ENCODE data around the gene PHC2. TPM values are rescaled to one million over a fixed set of nuclear protein-coding genes. Genes with fewer than 3 reads are reported as not detected.

PHC2 gene, protein sequence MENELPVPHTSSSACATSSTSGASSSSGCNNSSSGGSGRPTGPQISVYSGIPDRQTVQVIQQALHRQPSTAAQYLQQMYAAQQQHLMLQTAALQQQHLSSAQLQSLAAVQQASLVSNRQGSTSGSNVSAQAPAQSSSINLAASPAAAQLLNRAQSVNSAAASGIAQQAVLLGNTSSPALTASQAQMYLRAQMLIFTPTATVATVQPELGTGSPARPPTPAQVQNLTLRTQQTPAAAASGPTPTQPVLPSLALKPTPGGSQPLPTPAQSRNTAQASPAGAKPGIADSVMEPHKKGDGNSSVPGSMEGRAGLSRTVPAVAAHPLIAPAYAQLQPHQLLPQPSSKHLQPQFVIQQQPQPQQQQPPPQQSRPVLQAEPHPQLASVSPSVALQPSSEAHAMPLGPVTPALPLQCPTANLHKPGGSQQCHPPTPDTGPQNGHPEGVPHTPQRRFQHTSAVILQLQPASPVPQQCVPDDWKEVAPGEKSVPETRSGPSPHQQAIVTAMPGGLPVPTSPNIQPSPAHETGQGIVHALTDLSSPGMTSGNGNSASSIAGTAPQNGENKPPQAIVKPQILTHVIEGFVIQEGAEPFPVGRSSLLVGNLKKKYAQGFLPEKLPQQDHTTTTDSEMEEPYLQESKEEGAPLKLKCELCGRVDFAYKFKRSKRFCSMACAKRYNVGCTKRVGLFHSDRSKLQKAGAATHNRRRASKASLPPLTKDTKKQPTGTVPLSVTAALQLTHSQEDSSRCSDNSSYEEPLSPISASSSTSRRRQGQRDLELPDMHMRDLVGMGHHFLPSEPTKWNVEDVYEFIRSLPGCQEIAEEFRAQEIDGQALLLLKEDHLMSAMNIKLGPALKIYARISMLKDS
- 65.6 and 137 TPM in 2 replicates for total RNA-seq

GRCh38 chr1:33430692-33431593 is at the start of gene PHC2:
TSS of gene PHC2 (minus strand) at chr1:33431095. CDS start at chr1:33375539, 55,556 bp downstream.

GRCh38 chr1:33472269-33472980 is 41.5 kb upstream of the PHC2 start, which contains the start of gene ZSCAN20:
TSS of gene ZSCAN20 (plus strand) at chr1:33472645. CDS start at chr1:33479289, 6,644 bp downstream.

GRCh38 chr1:33320619-33321165 is 110.2 kb downstream of the PHC2 start, which contains the start of gene A3GALT2:
TSS of gene A3GALT2 (minus strand) at chr1:33321098. CDS start at chr1:33321098, 0 bp downstream.

Other genes with a start within 250 kb of the PHC2 start
- 5.0 and 7.4 TPM in 2 replicates for gene TRIM62, start 249.1 kb downstream of the PHC2 start, total RNA-seq
- 4.3 and 5.3 TPM in 2 replicates for gene ZNF362, start 174.6 kb downstream of the PHC2 start, total RNA-seq
- not detected in 2 replicates for gene A3GALT2, start 110.0 kb downstream of the PHC2 start, total RNA-seq
- 13.3 and 15.1 TPM in 2 replicates for gene ZSCAN20, start 41.5 kb upstream of the PHC2 start, total RNA-seq